GM12865 (cell line): ENCODE data around the gene PRKN.

Source experiments
- DNase-seq: peaks from one replicate; pipeline ENCODE4 v3.0.0; 2010; ENCODE audit warnings: low read depth
- H3K4me3 ChIP-seq: 2 replicates; pipeline ENCODE4 v1.5.1; 2011; ENCODE audit warnings: mild to moderate bottlenecking, low read depth, low read length, control low read depth
- TF ChIP-seq, protein P1 (sequence below): IDR thresholded peaks from 2 replicates; pipeline ENCODE4 v1.5.1; 2011; ENCODE audit warnings: low read length, control low read depth, low read depth, inconsistent platforms; ENCODE audit not compliant: insufficient read depth; ENCODE audit errors: missing control alignments

PRKN gene

DNA sequence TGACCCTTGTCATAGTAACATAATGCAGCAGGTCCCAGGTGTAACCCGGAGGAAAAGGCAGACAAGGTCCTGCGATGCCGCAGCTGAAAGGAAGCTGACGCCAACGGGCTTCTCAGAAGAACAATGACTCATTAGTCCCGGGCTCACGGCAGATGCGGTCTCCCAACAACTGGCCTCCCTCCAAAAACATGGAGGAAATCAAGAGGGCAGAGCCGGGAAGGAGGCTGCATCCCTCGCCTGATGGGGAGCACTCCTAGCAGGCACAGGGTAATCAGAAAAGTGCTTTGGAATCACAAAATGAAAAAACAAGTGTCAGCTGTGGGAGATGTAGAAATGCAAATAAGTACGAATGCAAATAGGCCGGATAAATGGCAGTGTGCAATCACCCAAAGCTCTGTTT, 1288.5 kb downstream of the PRKN start:
- no peak overlapping the region for H3K4me3 ChIP-seq
- DNase-seq, result no peak
- TF ChIP-seq, protein P1, sequence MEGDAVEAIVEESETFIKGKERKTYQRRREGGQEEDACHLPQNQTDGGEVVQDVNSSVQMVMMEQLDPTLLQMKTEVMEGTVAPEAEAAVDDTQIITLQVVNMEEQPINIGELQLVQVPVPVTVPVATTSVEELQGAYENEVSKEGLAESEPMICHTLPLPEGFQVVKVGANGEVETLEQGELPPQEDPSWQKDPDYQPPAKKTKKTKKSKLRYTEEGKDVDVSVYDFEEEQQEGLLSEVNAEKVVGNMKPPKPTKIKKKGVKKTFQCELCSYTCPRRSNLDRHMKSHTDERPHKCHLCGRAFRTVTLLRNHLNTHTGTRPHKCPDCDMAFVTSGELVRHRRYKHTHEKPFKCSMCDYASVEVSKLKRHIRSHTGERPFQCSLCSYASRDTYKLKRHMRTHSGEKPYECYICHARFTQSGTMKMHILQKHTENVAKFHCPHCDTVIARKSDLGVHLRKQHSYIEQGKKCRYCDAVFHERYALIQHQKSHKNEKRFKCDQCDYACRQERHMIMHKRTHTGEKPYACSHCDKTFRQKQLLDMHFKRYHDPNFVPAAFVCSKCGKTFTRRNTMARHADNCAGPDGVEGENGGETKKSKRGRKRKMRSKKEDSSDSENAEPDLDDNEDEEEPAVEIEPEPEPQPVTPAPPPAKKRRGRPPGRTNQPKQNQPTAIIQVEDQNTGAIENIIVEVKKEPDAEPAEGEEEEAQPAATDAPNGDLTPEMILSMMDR, result no peak

DNA sequence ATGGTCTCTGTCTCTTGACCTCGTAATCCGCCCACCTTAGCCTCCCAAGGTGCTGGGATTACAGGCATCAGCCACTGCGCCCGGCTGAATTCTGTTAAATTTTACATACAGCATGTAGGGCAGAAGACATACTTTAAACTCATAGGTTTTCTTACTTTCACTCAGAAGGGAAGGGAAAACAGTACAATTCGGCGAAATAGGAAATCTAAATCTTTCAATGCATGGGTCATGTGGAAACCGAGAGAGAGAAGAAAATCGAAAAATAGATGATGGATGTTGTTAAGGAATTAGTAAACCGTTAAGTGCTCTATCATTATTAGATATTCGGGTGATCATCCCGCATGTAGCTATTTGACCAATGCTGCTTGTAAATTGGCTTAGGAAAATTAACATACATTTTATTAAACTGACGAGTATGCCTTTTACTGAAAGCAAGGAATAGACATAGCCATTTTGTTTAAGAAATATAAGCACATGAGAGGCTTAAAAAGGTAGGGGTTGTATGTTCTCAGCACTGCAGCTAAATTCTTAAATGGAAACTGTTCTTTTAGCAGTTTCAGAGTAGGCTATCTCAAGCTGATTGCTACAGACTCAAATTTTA, 1289.0 kb downstream of the PRKN start:
- TF ChIP-seq, protein P1, result no peak

DNA sequence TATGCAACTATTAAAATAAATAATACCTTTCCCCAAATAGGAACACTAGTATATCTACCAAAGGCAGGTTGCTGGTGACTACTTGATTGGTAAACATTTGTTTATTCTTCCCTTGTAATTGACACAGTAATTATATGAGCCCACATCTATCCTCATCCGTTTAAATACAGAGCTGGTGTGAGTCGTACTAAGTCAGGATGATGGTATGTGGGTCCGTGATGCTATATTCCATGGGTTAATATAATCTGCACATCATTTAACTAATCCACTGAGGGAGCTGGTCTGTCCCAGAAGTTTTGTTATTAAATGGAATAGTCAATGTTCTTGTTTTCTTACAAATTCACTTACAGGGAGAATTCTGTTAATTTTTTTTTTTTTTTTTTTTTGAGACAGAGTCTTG, 1289.7 kb downstream of the PRKN start:
- H3K4me3 ChIP-seq, result no peak overlapping the region
- TF ChIP-seq, protein P1, result no peak
- no peak for DNase-seq

More for the DNA sequence above, 1289.0 kb downstream of the PRKN start:
- no peak overlapping the region for H3K4me3 ChIP-seq
- DNase-seq, result no peak

DNA sequence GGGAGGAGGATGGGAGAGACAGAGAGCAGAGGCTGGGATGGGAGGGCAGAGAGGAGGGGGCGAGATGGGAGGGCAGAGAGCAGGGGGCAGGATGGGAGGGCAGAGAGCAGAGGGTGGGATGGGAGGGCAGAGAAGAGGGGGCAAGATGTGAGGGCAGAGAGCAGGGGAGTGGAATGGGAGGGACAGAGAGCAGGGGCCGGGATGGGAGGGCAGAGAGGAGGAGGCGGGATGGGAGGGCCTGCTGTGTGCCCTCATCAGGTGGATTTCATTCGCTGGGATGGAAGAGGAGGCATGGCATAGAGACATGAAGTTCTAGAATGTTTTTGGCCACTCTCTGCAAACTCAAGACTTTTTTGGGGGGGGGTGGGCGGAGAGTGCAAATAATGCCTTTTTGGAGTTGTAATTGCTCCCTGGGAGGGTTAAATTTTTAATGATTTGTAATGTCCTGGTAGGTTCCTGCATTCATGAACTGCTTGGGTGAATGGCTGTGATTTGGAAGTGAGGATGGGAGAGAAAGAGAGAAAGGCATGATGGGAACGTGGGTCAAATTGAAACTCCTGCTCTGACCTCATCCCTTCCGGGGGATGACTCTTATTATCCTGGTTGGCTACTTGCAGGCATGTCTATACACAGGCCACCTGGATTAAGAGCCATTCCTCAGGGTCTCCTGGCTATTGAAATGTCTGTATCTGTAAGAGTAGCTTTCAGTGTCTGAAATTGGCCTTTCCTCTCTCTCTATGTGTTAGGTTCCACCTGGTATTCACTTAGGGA, 1291.3 kb downstream of the PRKN start:
- no peak overlapping the region for H3K4me3 ChIP-seq
- TF ChIP-seq, protein P1, result no peak
- no peak for DNase-seq

DNA sequence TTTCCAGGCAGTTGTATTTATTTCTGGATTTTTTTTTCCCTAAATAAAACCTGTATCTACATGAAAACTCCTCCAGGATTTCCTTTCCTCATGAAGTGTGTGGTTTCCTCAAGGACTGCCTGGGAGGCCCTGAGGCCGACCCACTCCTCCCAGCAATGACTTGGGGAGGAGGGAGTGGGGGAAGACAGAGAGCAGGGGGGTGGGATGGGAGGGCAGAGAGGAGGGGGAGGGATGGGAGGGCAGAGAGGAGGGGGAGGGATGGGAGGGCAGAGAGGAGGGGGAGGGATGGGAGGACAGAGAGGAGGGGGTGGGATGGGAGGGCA, 1291.9 kb downstream of the PRKN start:
- TF ChIP-seq, protein P1, result no peak
- no peak overlapping the region for H3K4me3 ChIP-seq
- DNase-seq, result no peak

DNA sequence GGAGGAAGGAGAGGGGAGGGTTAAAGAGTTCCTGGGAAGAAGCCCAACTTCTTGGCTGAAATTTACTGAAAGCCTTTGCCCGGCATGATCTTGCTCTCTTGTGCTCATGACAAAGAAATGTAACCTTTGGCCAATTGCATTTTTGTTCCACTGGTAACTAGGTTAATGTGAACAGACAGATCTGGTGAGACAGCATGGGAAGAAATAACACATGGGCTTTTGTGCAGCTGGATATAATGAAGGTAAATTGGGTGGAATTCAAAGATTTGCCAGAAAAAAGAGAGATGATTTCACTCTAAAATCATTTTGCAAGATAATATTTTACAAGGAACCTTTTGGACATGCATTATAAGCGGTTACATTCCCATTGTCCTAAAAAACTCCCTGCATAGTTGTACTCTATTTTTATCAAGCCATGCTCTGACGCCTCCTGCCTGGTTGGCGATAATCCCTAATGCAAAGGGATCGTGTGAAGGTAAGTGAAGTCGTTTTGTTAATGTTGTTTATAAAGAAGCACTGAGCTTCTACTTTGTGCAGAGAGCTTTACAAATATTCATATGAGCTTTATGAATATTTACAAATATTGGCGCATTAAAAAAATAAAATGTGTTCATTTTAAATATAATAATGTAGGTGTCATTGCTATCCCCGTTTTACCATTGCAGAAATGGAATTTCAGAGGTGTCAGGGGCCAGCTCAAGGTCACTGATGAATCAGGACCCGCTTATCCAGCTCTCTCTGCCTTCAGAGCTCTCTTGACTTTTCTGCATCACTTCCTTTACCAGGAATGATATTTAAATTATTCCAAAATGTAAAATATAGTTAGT, 1292.4 kb downstream of the PRKN start:
- no peak for DNase-seq
- H3K4me3 ChIP-seq, result no peak overlapping the region
- TF ChIP-seq, protein P1, result no peak
